ENCODE measurements around the gene AHI1.
"Not testable (repeated sequence)": the region's sequence is repeated elsewhere in the genome, so short reads cannot be mapped to it uniquely, and the experiment has no call there.

The AHI1 gene

DNA sequence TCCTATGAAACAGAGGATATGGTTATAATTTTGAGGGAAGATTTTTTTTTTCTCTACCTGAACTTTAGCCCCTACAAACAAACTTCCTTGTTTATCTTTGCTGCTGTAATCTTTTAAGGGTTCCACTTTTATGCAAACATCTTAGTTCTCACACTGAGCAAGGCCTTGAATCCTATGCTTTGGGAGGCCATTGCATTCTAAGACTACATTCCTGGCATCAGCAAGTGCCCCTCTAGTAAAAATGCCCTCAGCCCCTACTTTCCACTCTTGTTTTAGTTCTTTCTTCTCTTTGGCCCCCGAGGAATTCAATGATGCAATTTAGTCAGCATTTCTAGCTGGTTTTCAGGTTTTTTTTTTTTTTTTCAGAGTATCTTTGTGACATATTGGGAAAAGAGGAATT lies 8.1 kb upstream of the AHI1 start:
- no peak for DNase-seq (ENCODE audit: low read depth)

DNA sequence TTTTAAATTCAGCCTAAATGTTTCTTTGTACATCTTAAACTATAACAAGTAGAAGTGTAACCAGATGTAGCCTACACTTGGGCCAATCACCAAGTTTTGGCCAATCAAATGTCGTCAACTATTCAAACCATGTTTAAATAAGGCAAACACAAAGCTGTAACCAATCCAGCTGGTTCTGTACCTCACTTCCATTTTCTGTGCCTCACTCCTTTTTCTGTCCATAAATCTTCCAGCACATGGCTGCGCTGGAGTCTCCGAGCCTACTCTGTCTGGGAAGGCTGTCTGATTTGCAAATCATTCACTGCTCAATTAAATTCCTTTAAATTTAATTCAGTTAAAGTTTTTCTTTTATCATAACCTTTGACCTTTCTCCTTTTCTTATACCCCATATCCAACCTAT lies 7.7 kb upstream of the AHI1 start:
- DNase-seq (ENCODE audit: low read depth) = no peak

DNA sequence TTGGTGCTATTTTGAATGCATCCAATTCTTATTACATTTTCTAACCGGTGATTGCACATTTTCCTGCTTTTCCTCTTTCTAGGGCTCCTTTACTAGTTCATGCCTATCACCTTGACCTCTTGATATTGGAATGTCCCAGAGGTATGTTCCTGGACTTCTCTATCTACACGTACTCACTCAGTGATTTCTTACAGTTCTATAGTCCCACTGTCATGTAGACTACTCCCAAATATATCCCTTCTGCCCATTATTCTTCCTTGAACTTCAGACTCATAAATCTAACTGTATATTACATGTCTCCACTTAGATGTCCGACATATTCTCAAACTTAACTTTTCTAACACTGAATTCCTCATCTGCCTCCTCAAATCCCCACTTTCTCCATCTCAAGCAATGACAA lies 7.2 kb upstream of the AHI1 start:
- no peak for DNase-seq (ENCODE audit: low read depth)

DNA sequence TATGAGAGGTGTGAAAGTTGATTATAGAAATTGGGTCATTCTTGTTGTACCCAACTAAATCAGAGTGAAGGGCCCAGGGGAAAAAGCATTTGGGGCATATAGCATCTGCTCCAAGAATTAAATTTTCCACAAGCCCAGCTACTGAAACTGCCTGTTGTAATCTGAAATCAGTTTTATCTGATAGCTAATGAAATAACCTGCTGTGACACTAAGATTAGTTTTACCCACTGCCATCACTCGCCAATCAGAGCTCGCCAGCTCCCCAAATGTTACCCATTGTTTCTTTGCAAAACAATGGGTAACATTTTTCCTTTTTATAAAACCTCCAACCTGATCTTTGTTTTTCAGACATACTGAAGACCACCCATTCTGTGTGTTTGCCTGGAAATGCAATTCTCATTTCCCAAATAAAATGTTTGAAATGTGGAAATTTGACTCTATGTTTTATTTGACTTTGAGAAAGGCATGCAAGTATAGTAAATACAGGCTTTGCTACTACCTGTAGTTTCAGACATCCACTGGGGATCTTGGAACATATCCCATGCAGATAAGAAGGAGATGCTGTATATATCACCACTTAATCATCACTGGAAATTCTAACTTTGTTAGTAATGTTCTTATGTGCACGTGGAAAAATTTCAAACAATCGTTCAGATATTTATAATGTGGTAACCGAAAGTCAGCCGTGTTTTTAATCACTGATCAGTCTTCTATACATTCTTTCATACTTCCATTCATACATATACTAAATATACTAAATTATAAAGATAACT lies 6.3 kb upstream of the AHI1 start:
- DNase-seq (ENCODE audit: low read depth) = no peak

DNA sequence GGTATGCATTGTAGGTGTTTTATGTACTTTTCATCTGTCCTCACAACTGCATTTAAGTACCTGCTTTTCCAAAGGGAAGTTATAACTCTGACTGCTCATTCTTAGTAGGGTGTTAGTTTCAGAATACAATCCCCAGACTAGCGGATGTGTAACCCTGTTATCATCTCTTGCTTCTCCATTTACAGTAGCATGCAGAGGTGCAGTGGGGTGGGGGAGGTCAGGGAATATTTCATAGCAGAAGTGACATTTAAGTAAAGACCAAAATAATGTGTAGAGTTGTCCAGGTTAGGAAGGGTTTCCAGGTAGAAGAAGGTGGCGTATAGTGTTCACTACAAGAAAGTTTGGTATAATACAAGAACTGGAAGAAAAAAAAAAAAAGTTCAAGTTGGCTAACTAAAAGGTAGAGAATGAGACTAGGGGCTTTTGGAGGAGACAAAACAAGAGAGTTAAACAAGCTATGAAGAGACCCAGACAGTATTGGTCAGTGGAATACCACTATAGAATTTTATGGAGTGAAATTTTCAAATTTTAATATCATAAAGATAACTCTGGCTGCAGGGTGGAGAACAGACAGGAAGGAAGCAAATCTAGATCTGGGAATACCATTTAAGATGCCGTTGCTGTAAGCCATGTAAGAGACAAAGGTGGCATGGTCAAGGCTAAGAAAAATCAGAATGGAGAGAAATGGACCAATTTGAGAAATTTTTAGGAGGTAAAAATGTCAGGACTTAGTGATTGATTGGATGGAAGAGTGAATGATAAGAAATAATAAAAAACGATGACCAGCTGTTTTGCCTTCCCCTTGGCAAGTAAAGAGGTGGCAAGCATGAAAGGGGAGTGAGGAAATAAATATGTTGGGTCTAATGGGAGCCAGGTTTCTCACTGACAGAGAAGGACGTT lies 2.2 kb upstream of the AHI1 start:
- DNase-seq (ENCODE audit: low read depth) = no peak

DNA sequence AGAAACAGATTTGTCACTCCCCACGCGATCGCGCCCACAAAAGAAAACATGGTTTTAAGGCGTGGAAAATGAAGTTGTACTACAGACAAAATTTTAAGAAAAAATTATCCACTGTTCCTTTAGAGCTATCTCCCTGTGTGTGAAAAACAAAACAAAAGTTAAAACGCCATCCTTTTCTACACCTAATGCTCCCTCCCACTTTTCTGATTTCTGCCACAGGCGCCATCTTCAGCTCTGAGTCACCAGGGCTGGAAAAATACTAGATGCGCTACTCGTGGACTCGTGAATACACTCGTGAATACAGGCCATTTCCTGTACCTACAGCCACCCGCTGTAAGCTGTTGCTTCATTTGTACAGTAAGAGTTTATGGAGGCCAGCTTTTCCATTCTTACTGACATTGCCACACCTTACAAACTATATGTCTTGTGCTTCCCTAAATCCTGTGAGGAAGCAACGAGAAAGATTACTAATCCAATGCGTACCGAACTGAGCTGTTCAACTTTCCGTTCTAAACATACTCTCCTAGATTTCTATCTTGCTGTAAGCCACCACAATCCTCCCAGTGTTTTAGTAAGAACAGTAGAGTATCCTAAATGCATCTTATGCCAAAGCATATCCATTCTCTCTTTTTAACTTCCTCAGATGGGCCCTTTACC lies 773 bp upstream of the AHI1 start:
- peak; percentile 51 for DNase-seq (ENCODE audit: low read depth)

DNA sequence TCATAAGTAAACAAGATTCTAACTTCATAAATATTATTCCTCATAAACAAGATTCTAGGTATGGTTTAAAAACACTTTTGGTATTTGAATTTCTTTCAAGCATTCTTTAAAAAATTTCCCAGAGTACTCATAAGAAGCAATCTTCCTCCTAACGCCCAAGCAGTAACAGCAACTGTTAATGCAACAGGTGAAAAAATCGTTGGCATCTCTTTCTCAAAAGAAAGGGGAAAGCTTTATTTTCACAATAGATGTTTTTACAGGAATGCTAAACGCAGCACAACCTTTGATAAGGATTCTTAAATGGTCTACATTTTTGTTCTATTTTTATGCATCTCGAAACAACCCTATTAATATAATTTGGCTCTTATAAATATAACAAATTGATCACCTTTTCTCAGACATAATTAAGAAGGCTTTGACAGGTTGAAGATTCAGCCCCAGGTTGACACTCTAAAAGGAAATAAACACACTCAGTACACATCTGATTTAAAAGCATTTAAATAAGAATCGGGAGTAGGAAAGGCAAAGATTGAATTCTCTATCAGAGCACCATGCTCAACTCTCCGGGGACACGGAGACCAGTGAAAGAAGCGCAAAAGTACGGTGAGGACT lies 634 bp downstream of the AHI1 start:
- DNase-seq (ENCODE audit: low read depth) = no peak

DNA sequence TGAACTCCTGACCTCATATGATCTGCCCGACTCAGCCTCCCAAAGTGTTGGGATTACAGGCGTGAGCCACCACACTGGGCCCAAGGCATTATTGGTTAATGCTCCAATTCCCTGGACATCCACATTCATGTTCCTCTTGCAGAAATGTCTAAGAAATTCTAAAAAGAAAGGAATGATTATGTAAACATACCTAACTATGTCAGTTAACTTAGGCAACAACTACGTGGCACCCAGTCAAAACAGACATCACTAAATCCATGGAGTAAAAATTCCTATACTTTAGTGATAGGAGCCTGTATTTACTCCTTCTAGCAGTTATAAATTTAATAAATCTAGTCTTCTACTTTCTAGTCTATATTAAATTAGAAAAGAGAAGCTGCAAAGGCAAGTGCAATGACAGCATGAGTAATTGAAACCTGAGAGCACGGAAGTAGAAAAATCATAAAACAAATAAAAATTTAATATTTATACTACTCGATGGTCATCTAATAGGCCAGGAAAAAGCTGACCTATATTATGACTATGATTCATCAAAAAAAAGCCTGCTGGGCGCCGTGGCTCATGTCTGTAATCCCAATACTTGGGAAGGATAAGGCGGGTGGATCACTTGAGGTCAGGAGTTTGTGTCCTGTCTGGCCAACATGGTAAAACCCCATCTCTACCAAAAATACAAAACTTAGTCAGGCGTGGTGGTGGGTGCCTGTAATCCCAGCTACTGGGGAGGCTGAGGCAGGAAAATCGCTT lies 4.2 kb downstream of the AHI1 start:
- DNase-seq (ENCODE audit: low read depth) = no peak

DNA sequence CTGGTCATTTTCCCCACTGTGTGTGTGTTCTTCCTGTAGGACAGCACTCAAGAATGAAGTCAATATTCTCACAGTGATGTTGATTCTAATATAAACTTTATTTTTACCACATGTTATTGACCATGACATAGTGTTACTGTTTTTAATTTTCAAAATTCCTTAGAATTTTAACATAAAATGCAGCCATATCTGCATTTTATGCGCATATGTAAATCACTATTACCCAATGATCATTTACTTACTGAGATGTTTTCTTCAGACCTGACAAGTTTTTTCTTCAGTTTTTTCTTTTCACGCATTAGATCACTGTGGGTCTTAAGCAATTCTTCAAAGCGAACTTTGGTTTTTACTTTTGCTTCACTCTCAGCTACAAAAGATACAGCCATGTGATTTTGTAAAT lies 7.2 kb downstream of the AHI1 start:
- no peak for DNase-seq (ENCODE audit: low read depth)

DNA sequence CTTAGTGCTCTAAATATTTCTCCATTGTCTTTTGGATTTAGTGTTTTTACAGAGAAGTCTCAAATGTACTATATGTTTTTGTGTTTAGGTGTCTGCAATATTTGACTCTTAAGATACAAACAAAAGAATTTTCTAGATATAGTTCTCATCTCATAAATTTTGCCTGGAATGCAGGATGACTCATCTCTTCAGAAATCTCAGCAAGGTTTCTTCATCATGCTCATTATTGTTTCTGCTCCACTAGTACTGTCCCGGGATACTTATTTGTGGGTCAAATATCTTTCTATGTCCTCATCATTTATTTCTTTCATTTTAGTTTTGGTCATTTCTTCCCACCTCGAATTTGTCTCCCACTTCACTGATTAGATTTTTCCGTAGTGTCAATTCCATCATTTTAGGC lies 9.5 kb downstream of the AHI1 start:
- DNase-seq (ENCODE audit: low read depth) = no peak

DNA sequence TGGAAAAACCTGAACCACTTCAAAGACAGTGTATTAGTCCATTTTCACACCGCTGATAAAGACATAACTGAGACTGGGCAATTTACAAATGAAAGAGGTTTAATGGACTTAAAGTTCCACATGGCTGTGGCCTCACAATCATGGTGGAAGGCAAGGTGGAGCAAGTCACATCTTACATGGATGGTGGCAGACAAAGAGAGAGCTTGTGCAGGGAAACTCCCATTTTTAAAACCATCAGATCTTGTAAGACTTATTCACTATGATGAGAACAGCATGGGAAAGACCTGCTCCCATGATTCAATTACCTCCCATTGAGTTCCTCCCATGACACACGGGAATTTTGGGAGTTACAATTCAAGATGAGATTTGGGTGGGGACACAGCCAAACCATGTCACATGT lies 13.6 kb downstream of the AHI1 start:
- DNase-seq (ENCODE audit: low read depth) = not testable (repeated sequence)

DNA sequence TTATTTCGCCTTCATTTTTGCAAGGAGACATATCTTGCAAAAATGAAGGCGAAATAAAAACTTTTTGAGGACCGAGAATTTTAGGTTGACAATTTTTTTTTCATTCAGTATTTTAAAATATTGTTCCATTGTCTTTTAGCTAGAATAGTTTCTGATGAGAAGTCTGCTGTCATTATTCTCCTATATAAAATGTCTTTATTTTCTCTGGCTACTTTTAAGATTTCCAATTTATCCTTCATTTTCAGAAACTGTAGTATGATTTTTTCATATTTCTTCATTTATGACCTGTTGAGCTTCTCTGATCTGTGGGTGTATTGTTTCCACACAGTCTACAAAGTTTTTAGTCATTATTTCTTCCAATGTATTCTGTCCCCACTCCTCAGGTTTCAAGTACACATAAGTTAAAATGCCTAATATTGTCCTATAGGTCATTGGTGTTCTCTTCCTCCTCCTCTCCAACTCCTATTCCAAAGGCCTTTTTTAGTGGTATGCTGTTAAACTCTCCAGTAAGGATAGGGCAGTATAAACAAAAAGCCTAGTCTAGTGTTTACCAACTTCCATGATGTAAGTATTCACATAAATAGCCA lies 15.7 kb downstream of the AHI1 start:
- DNase-seq (ENCODE audit: low read depth) = no peak

DNA sequence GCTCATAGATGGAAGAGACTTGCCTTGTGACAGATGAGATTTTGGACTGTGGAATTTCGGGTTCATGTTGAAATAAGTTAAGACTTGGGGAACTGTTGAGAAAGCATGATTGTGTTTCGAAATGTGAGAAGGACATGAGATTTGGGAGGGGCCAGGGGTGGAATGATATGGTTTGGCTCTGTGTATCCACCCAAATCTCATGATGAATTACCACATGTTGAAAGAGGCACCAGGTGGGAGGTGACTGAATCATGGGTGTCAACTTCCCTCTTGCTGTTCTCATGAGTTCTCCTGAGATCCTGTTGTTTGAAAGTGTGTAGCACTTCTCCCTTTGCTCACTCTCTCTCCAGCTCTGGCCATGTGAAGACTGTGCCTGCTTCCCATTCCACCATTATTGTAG lies 17.9 kb downstream of the AHI1 start:
- DNase-seq (ENCODE audit: low read depth) = no peak

DNA sequence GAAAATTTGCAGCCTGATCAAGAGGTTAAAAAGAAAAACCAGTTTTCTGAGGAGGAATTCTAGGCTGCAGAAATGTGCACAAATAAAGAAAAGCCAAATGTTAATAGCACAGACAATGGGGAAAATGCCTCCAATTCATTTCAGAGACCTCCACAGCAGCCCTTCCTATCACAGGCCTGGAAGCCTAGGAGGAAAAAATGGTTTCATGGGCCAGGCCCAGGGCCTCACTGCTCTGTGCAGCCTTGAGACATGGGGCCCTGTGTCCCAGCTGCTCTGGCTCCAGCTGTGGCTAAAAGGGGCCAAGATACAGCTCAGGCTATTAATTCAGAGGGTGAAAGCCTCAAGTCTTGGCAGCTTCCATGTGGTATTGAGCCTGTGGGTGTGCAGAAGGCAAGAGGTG lies 18.9 kb downstream of the AHI1 start:
- DNase-seq (ENCODE audit: low read depth) = no peak

DNA sequence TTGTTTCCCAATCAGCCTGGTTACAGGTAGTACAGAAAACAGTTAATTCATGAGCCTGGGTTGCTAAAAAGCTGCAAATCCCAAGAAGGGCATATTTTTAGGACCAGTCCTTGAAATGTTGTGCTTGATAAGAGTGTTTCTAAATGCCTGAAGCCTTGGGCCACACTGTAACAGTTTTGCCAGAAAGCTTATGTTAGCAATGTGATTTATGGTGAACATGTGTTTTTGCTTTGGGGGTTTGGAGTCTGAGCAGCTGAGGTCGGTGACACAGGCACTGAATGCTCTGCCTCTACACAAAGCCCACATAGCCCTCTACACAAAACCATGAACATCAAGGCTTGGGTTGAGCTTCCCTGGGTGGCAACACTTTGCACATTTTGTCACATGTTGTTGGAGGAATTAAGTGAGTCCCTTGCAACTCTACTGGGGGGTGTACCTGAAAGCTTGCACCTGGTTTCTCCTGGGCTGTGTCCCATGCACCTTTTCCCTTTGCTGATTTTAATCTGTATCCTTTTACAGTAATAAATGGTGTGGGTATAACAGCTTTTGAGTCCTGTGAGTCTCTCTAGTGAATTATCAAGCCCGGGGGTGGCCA lies 22.2 kb downstream of the AHI1 start:
- no peak for DNase-seq (ENCODE audit: low read depth)

DNA sequence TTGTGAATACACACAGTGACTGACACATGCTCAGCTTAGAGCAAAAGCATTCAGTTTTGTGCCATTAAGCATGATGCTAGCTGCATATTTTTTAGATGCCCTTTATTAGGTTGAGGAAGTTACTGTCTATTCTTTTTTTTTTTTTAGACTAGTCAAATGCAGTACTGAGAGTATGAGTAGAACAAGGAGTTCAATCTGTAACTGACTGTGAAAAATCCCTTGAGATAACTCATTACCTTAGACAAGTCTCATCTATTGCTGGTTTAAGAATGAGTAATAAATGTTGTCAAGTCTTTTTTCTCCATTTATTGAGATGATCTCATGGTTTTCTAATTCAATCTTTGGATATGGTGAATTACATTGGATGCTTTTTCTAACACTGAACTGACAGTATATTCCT lies 23.2 kb downstream of the AHI1 start:
- no peak for DNase-seq (ENCODE audit: low read depth)

DNA sequence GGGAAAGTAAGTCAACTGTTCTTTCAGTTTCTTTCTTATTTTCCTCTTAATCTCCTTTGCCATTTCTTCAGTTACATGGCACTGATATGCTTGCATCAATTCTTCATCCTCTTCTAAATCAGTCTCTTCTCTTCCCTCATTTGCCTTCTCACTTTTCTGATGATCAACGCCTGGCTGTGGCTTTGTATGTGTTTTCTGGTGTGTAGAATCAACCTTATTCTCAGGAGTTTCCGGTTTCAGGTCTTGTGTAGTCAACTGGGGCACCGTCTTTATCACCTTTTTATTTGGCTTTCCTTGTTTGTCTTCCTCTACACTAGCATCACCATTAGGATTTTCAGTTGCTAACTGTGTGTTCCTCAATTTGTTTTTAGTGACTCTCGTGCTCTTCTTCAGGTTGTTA lies 31.6 kb downstream of the AHI1 start:
- DNase-seq (ENCODE audit: low read depth) = no peak

DNA sequence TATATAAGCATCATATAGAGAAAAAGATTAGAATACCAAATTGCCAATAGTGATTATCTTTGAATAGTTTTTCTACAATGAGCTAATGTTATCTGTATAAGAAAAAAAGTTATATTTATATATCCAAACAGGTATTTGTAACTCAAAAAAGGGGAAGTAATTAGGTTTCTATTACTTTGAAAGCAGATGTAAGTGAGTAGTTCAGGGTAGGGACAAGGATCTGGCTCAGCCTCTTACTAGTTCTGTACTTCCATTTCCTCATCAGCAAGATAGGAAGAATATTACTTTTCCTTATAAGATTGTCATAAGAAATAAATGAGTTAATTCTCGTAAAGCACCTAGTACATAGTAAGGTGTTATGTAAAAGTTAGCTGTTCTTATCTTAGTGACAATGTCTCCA lies 32.2 kb downstream of the AHI1 start:
- DNase-seq (ENCODE audit: low read depth) = no peak

DNA sequence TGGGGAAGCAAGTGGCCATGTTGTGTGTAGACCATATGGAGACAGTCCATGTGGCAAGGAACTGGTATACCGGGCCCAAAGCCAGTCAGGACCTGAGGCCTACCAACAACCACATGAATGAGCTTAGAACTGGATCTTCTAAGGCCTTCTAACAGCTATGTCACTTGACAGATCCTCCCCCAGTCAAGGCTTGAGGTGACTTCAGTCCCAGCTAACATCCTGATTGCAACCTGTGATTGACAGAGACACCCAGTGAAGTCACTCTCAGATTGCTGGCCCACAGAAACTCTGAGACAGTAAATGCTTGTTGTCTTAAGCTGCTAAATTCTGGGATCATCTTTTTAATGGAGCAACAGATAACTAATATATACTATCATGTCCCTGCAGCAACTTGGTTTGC lies 32.9 kb downstream of the AHI1 start:
- no peak for DNase-seq (ENCODE audit: low read depth)

DNA sequence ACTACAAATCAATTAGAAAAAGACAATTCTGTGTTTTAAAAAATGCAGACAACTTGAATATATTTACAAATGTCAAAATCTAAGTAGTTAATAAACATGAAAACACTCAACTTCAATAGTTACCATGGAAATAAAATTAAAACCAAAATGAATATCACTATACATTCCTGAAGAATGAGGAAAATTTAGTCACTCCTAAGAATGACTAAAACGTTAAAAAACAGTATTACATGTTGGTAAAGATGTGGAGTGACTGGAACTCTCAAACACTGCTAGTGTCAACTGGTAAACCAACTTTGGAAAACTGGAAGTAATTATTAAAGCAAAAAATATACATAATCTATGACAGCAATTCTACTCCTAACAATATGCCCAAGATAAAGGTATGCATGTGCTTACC lies 36.3 kb downstream of the AHI1 start:
- no peak for DNase-seq (ENCODE audit: low read depth)

DNA sequence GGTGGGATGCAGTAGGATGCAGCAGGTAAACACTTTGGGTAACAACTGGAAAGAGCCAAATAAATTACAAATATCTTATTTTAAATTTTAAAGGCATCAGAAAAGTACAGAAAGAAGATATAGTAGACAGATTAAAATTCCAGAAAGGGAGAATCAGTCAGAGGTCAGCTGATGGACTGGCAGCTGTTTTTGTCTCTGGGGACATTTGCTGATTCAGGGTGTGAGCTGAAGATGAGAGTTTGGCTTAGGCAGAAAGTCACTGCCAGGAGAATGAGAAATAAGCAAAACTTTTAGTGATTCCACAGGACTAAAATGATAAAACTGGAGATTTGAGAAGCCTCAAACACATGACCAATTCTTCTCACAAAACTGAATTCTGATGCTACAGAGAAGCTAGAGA lies 39.5 kb downstream of the AHI1 start:
- no peak for DNase-seq (ENCODE audit: low read depth)
